ENCODE data around the gene NHS. TPM values are rescaled to one million over a fixed set of nuclear protein-coding genes. Genes with fewer than 3 reads are reported as not detected.

The NHS gene
- total and polyA plus RNA-seq, 2 of the 13 experiments (the other 11 are each of a cell fraction or from before 2014, with no cell fraction given) = 0.02 TPM; not detected in 1

DNA sequence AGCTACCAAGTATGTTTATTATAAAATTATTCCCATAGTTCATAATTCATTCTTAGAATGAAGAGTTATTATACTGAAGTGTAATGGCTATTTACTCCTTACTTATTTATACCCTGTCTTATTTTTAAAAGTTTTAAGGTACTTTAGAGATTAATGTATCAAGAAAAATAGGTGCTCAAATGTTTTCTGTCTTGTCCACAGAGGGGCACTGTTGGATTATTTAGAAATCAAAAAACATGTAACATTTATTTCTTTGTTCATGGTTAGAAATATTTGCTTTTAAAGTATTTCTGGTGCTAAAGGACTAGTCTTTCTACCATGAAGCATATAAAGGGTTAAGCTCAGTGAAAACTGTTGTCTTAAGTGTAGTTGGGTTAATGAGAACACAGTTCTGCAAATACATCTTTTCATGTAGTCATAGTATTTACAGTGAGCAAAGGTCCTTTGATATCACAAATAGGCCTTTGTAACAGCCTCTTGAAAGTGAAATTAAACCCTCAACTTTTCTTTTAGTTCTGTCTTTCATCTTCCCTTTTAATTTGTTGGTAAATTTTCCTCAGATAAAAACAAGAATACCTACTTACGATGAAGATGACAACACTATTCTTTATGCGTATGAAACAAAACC lies 370.0 kb downstream of the NHS start (continued):
- TF ChIP-seq NFIB (CRISPR knock-in tag; IDR thresholded peaks at IDR 0.05; ENCODE audit: borderline replicate concordance) (no peak), ZNF121 (CRISPR knock-in tag; IDR thresholded peaks at IDR 0.05) (no peak), POLR2G (IDR thresholded peaks at IDR 0.05; ENCODE audit: low read depth, low read length) (no peak), RBM22 (optimal IDR thresholded peaks at IDR 0.05; ENCODE audit: low read length) (no peak), IRF2 (CRISPR knock-in tag; IDR thresholded peaks at IDR 0.05) (no peak), ZNF230 (CRISPR knock-in tag; IDR thresholded peaks at IDR 0.05) (no peak), ZNF75D (CRISPR knock-in tag; IDR thresholded peaks at IDR 0.05; ENCODE audit: borderline replicate concordance) (no peak), HNRNPUL1 (IDR thresholded peaks at IDR 0.05; ENCODE audit: low read depth, low read length) (no peak), ZMAT3 (CRISPR knock-in tag; conservative IDR thresholded peaks at IDR 0.05) (no peak), MAFF (IDR thresholded peaks at IDR 0.05; ENCODE audit: low read depth, low read length) (no peak), NFIC (IDR thresholded peaks at IDR 0.05; ENCODE audit: low read length) (peak; percentile 40; the same call in 1 of the 2 replicates), FOXA1 (IDR thresholded peaks at IDR 0.05) (no peak), FOXA1 (CRISPR knock-in tag; IDR thresholded peaks at IDR 0.05) (peak; percentile 48), CEBPG (CRISPR knock-in tag; IDR thresholded peaks at IDR 0.05) (no peak)
- TF ChIP-seq, protein P1, sequence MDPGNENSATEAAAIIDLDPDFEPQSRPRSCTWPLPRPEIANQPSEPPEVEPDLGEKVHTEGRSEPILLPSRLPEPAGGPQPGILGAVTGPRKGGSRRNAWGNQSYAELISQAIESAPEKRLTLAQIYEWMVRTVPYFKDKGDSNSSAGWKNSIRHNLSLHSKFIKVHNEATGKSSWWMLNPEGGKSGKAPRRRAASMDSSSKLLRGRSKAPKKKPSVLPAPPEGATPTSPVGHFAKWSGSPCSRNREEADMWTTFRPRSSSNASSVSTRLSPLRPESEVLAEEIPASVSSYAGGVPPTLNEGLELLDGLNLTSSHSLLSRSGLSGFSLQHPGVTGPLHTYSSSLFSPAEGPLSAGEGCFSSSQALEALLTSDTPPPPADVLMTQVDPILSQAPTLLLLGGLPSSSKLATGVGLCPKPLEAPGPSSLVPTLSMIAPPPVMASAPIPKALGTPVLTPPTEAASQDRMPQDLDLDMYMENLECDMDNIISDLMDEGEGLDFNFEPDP (CRISPR knock-in tag; conservative IDR thresholded peaks at IDR 0.05) = no peak
- TF ChIP-seq, protein P2, sequence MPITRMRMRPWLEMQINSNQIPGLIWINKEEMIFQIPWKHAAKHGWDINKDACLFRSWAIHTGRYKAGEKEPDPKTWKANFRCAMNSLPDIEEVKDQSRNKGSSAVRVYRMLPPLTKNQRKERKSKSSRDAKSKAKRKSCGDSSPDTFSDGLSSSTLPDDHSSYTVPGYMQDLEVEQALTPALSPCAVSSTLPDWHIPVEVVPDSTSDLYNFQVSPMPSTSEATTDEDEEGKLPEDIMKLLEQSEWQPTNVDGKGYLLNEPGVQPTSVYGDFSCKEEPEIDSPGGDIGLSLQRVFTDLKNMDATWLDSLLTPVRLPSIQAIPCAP (CRISPR knock-in tag; IDR thresholded peaks at IDR 0.05; ENCODE audit: low read depth) = no peak
- TF ChIP-seq, protein P3, sequence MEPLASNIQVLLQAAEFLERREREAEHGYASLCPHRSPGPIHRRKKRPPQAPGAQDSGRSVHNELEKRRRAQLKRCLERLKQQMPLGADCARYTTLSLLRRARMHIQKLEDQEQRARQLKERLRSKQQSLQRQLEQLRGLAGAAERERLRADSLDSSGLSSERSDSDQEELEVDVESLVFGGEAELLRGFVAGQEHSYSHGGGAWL (CRISPR knock-in tag; IDR thresholded peaks at IDR 0.05) = no peak
- TF ChIP-seq, protein P4, sequence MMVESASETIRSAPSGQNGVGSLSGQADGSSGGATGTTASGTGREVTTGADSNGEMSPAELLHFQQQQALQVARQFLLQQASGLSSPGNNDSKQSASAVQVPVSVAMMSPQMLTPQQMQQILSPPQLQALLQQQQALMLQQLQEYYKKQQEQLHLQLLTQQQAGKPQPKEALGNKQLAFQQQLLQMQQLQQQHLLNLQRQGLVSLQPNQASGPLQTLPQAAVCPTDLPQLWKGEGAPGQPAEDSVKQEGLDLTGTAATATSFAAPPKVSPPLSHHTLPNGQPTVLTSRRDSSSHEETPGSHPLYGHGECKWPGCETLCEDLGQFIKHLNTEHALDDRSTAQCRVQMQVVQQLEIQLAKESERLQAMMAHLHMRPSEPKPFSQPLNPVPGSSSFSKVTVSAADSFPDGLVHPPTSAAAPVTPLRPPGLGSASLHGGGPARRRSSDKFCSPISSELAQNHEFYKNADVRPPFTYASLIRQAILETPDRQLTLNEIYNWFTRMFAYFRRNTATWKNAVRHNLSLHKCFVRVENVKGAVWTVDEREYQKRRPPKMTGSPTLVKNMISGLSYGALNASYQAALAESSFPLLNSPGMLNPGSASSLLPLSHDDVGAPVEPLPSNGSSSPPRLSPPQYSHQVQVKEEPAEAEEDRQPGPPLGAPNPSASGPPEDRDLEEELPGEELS (CRISPR knock-in tag; IDR thresholded peaks at IDR 0.05) = peak; percentile 61; the same call in 1 of the 2 replicates
- TF ChIP-seq, protein P5, sequence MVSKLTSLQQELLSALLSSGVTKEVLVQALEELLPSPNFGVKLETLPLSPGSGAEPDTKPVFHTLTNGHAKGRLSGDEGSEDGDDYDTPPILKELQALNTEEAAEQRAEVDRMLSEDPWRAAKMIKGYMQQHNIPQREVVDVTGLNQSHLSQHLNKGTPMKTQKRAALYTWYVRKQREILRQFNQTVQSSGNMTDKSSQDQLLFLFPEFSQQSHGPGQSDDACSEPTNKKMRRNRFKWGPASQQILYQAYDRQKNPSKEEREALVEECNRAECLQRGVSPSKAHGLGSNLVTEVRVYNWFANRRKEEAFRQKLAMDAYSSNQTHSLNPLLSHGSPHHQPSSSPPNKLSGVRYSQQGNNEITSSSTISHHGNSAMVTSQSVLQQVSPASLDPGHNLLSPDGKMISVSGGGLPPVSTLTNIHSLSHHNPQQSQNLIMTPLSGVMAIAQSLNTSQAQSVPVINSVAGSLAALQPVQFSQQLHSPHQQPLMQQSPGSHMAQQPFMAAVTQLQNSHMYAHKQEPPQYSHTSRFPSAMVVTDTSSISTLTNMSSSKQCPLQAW (CRISPR knock-in tag; IDR thresholded peaks at IDR 0.05) = no peak
- TF ChIP-seq, protein P6, sequence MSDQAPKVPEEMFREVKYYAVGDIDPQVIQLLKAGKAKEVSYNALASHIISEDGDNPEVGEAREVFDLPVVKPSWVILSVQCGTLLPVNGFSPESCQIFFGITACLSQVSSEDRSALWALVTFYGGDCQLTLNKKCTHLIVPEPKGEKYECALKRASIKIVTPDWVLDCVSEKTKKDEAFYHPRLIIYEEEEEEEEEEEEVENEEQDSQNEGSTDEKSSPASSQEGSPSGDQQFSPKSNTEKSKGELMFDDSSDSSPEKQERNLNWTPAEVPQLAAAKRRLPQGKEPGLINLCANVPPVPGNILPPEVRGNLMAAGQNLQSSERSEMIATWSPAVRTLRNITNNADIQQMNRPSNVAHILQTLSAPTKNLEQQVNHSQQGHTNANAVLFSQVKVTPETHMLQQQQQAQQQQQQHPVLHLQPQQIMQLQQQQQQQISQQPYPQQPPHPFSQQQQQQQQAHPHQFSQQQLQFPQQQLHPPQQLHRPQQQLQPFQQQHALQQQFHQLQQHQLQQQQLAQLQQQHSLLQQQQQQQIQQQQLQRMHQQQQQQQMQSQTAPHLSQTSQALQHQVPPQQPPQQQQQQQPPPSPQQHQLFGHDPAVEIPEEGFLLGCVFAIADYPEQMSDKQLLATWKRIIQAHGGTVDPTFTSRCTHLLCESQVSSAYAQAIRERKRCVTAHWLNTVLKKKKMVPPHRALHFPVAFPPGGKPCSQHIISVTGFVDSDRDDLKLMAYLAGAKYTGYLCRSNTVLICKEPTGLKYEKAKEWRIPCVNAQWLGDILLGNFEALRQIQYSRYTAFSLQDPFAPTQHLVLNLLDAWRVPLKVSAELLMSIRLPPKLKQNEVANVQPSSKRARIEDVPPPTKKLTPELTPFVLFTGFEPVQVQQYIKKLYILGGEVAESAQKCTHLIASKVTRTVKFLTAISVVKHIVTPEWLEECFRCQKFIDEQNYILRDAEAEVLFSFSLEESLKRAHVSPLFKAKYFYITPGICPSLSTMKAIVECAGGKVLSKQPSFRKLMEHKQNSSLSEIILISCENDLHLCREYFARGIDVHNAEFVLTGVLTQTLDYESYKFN (CRISPR knock-in tag; conservative IDR thresholded peaks at IDR 0.05) = peak; percentile 81
